Cortex of kidney (tissue), 1 donor: ENCODE results near the gene GRAMD2A.

ENCODE experiments used
- DNase-seq: peaks from one replicate; lab custom pipeline; 2025; lab: John Stamatoyannopoulos, UW

The GRAMD2A gene

GRCh38 chr15:72217216-72217615, 19.6 kb upstream of the GRAMD2A start:
- DNase-seq: no peak

GRCh38 chr15:72216079-72216478, 18.5 kb upstream of the GRAMD2A start:
- DNase-seq: no peak

GRCh38 chr15:72207558-72208085, 10.0 kb upstream of the GRAMD2A start:
- DNase-seq: no peak

- DNase-seq: no peak
Observed at GRCh38 chr15:72206677-72207000, 9.1 kb upstream of the GRAMD2A start.

GRCh38 chr15:72205896-72206676, 8.5 kb upstream of the GRAMD2A start:
- no peak for DNase-seq

GRCh38 chr15:72205273-72205672, 7.7 kb upstream of the GRAMD2A start:
- DNase-seq: no peak

GRCh38 chr15:72203507-72203837, 5.9 kb upstream of the GRAMD2A start:
- no peak for DNase-seq

GRCh38 chr15:72202801-72203506, 5.4 kb upstream of the GRAMD2A start:
- no peak for DNase-seq

- no peak for DNase-seq
Observed at GRCh38 chr15:72202302-72202701, 4.7 kb upstream of the GRAMD2A start.

GRCh38 chr15:72201391-72201921, 3.9 kb upstream of the GRAMD2A start:
- no peak for DNase-seq

- DNase-seq: no peak
Observed at GRCh38 chr15:72200395-72201237, 3.0 kb upstream of the GRAMD2A start.

GRCh38 chr15:72199721-72200212, 2.2 kb upstream of the GRAMD2A start:
- no peak for DNase-seq

GRCh38 chr15:72199205-72199515, 1.6 kb upstream of the GRAMD2A start:
- DNase-seq: no peak

- DNase-seq: no peak
Observed at GRCh38 chr15:72198356-72199204, 993 bp upstream of the GRAMD2A start.

GRCh38 chr15:72197041-72197459, 537 bp downstream of the GRAMD2A start:
- no peak for DNase-seq

GRCh38 chr15:72196409-72197040, 1.1 kb downstream of the GRAMD2A start:
- DNase-seq: no peak

- DNase-seq: no peak
Observed at GRCh38 chr15:72195101-72195511, 2.5 kb downstream of the GRAMD2A start.

- no peak for DNase-seq
Observed at GRCh38 chr15:72193836-72194396, 3.7 kb downstream of the GRAMD2A start.

- no peak for DNase-seq
Observed at GRCh38 chr15:72192416-72192815, 5.2 kb downstream of the GRAMD2A start.

GRCh38 chr15:72189250-72189902, 8.2 kb downstream of the GRAMD2A start:
- DNase-seq: no peak
